ENCODE data around the gene TFEC.

GRCh38 chr7:116027786-116028185, 2.8 kb downstream of the TFEC start:
- TF ChIP-seq, protein P1, sequence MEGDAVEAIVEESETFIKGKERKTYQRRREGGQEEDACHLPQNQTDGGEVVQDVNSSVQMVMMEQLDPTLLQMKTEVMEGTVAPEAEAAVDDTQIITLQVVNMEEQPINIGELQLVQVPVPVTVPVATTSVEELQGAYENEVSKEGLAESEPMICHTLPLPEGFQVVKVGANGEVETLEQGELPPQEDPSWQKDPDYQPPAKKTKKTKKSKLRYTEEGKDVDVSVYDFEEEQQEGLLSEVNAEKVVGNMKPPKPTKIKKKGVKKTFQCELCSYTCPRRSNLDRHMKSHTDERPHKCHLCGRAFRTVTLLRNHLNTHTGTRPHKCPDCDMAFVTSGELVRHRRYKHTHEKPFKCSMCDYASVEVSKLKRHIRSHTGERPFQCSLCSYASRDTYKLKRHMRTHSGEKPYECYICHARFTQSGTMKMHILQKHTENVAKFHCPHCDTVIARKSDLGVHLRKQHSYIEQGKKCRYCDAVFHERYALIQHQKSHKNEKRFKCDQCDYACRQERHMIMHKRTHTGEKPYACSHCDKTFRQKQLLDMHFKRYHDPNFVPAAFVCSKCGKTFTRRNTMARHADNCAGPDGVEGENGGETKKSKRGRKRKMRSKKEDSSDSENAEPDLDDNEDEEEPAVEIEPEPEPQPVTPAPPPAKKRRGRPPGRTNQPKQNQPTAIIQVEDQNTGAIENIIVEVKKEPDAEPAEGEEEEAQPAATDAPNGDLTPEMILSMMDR (conservative IDR thresholded peaks at IDR 0.05; ENCODE audit: low read depth, low read length) = no peak
- TF ChIP-seq FOS (IDR thresholded peaks at IDR 0.05; ENCODE audit: low read depth, low read length) (no peak), POLR2A (IDR thresholded peaks at IDR 0.05; ENCODE audit: low read depth, low read length) (no peak), BHLHE40 (IDR thresholded peaks at IDR 0.05; ENCODE audit: low read depth, low read length) (no peak), MAZ (IDR thresholded peaks at IDR 0.05; ENCODE audit: borderline replicate concordance, low read depth, low read length) (no peak)
- TF ChIP-seq, protein P2, sequence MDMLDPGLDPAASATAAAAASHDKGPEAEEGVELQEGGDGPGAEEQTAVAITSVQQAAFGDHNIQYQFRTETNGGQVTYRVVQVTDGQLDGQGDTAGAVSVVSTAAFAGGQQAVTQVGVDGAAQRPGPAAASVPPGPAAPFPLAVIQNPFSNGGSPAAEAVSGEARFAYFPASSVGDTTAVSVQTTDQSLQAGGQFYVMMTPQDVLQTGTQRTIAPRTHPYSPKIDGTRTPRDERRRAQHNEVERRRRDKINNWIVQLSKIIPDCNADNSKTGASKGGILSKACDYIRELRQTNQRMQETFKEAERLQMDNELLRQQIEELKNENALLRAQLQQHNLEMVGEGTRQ (IDR thresholded peaks at IDR 0.05; ENCODE audit: low read depth, low read length) = no peak
- TF ChIP-seq, protein P3, sequence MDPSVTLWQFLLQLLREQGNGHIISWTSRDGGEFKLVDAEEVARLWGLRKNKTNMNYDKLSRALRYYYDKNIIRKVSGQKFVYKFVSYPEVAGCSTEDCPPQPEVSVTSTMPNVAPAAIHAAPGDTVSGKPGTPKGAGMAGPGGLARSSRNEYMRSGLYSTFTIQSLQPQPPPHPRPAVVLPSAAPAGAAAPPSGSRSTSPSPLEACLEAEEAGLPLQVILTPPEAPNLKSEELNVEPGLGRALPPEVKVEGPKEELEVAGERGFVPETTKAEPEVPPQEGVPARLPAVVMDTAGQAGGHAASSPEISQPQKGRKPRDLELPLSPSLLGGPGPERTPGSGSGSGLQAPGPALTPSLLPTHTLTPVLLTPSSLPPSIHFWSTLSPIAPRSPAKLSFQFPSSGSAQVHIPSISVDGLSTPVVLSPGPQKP (IDR thresholded peaks at IDR 0.05; ENCODE audit: borderline replicate concordance, low read depth, low read length) = no peak
